ENCODE measurements around the gene ASCL2. TPM values are rescaled to one million over a fixed set of nuclear protein-coding genes. Genes with fewer than 3 reads are reported as not detected.

The ASCL2 gene
- total and polyA plus RNA-seq, 2 donors = 1.6 to 2.5 TPM

DNA sequence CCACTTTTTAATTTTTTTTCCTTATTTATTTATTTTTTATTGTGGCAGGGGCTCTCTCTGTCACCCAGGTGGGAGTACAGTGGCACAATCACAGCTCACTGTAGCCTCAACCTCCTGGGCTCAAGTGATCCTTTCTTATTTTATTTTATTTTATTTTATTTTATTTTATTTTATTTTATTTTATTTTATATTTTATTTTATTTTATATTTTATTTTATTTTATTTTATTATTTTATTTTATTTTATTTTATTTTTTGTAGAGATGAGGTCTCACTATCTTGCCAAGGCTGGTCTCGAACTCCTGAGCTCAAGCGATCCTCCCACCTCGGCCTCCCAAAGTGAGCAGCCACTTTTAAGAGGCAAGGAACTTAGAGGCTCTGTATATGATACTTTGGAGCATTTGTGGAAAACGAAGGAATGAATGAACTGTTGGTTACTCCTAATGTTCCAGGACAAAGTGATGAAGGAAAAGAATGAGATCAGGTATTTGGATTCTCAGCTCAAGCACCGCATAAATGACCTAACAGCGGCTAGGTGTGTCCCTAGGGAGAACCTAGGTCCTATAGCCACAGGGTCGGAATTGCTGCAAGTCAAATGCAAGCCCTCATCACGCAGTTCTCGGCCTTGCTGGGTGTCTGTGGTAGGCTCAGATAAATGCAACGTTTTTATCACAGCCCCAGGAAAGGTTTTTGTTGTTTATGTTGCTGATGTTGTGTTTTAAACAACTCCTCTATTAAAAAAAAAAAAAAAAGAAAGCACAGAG, 36.5 kb downstream of the ASCL2 start:
- H3K27ac ChIP-seq (ENCODE audit: low read depth in 1 of 2, low read length in 1 of 2) = no peak overlapping the region
- no peak for DNase-seq (ENCODE audit: low read depth in 6 of 9, low spot score in 9 of 9)
- H3K36me3 ChIP-seq (ENCODE audit: control insufficient read depth in 2 of 2, insufficient read depth in 2 of 2, low read length in 1 of 2) = no peaks in the 10 kb centered on the region

GRCh38 chr11:2229713-2230297, 40.6 kb downstream of the ASCL2 start:
- H3K9me3 ChIP-seq (ENCODE audit: control insufficient read depth in 2 of 2, insufficient read depth in 1 of 2, low read length in 1 of 2) = peaks cover 0 to 3% of the 10 kb centered on the region in 2 donors
- no peak overlapping the region for H3K27ac ChIP-seq (ENCODE audit: low read depth in 1 of 2, low read length in 1 of 2)
- H3K36me3 ChIP-seq (ENCODE audit: control insufficient read depth in 2 of 2, insufficient read depth in 2 of 2, low read length in 1 of 2) = no peaks in the 10 kb centered on the region
- H3K4me1 ChIP-seq (ENCODE audit: control insufficient read depth in 2 of 2, insufficient read depth in 2 of 2, low read length in 2 of 2) = no peaks in the 10 kb centered on the region
- no peak overlapping the region for H3K4me3 ChIP-seq (ENCODE audit: low read length in 2 of 2)
- 91% methylated on average over 2 of the region's 2 CpGs for WGBS
- H3K27me3 ChIP-seq (ENCODE audit: control insufficient read depth in 2 of 2, insufficient read depth in 1 of 2, low read length in 1 of 2) = no peaks in the 10 kb centered on the region
- no peak for DNase-seq (ENCODE audit: low read depth in 6 of 9, low spot score in 9 of 9)

More for the DNA sequence above, 36.5 kb downstream of the ASCL2 start:
- Histone ChIP-seq H3K4me1 (ENCODE audit: control insufficient read depth in 2 of 2, insufficient read depth in 2 of 2, low read length in 2 of 2) (no peaks in the 10 kb centered on the region), H3K4me3 (ENCODE audit: low read length in 2 of 2) (no peak overlapping the region), H3K9me3 (ENCODE audit: control insufficient read depth in 2 of 2, insufficient read depth in 1 of 2, low read length in 1 of 2) (peaks cover 0 to 3% of the 10 kb centered on the region in 2 donors), H3K27me3 (ENCODE audit: control insufficient read depth in 2 of 2, insufficient read depth in 1 of 2, low read length in 1 of 2) (no peaks in the 10 kb centered on the region)
- WGBS = 93% methylated on average over 10 of the region's 10 CpGs

DNA sequence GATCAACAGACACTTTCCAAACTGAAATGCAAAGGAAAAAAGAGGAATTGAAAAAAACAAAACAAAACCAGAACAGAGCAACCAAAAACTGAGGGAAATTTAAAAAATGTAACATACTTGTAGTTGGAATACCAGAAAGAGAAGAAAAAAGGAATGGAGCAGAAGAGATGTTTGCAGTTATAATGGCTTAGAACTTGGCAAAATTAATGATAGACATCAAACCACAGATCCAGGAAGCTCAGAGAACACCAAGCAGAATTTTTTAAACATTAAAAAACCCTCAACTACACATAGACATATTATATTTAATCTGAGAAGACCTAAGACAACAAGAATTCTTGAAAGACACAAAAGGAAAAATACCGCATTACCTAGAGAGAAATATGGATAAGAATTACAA, 46.1 kb downstream of the ASCL2 start:
- DNase-seq (ENCODE audit: low read depth in 6 of 9, low spot score in 9 of 9) = no peak
- WGBS = 97% methylated on average over 1 of the region's 1 CpG
- Histone ChIP-seq H3K9me3 (ENCODE audit: control insufficient read depth in 2 of 2, insufficient read depth in 1 of 2, low read length in 1 of 2) (peaks cover 0 to under 1% of the 10 kb centered on the region in 2 donors), H3K27ac (ENCODE audit: low read depth in 1 of 2, low read length in 1 of 2) (no peak overlapping the region), H3K27me3 (ENCODE audit: control insufficient read depth in 2 of 2, insufficient read depth in 1 of 2, low read length in 1 of 2) (peaks cover 0 to 4% of the 10 kb centered on the region in 2 donors), H3K4me1 (ENCODE audit: control insufficient read depth in 2 of 2, insufficient read depth in 2 of 2, low read length in 2 of 2) (no peaks in the 10 kb centered on the region), H3K36me3 (ENCODE audit: control insufficient read depth in 2 of 2, insufficient read depth in 2 of 2, low read length in 1 of 2) (no peaks in the 10 kb centered on the region), H3K4me3 (ENCODE audit: low read length in 2 of 2) (no peak overlapping the region)

DNA sequence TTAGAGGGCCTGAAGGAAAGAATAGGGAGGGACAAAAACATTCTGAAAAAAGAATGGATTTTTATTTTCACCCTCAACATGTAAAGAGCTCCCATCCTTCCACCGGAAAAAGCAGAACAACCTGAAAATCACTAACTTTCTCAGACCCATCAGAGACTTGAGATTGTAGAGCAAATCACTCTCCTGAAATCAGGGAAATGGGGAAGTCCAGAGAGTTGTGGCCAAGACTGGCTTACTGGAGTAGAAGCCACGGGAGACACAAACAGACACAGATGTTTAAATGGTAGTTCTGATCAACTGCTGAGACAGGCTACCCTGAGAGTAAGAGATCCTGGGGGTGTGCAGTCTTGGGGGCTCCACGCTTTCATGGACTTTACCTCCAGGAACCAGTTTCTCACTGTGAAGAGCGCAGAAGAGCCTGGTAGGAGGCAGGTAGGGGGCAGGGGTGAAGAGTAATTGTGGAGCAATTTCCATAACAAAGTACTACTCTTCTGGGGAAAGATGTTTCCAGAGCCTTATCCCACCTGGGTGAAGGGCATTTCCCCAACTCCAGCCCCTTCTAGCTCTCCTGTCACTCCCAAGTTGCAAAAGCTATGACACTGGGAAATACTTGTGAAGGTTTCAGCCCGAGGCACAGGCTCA, 47.1 kb downstream of the ASCL2 start:
- Histone ChIP-seq H3K9me3 (ENCODE audit: control insufficient read depth in 2 of 2, insufficient read depth in 1 of 2, low read length in 1 of 2) (no peaks in the 10 kb centered on the region), H3K27me3 (ENCODE audit: control insufficient read depth in 2 of 2, insufficient read depth in 1 of 2, low read length in 1 of 2) (peaks cover 0 to 4% of the 10 kb centered on the region in 2 donors), H3K4me1 (ENCODE audit: control insufficient read depth in 2 of 2, insufficient read depth in 2 of 2, low read length in 2 of 2) (no peaks in the 10 kb centered on the region), H3K4me3 (ENCODE audit: low read length in 2 of 2) (no peak overlapping the region), H3K36me3 (ENCODE audit: control insufficient read depth in 2 of 2, insufficient read depth in 2 of 2, low read length in 1 of 2) (no peaks in the 10 kb centered on the region), H3K27ac (ENCODE audit: low read depth in 1 of 2, low read length in 1 of 2) (no peak overlapping the region)
- DNase-seq (ENCODE audit: low read depth in 6 of 9, low spot score in 9 of 9) = no peak
- 66% methylated on average over 5 of the region's 5 CpGs for WGBS

DNA sequence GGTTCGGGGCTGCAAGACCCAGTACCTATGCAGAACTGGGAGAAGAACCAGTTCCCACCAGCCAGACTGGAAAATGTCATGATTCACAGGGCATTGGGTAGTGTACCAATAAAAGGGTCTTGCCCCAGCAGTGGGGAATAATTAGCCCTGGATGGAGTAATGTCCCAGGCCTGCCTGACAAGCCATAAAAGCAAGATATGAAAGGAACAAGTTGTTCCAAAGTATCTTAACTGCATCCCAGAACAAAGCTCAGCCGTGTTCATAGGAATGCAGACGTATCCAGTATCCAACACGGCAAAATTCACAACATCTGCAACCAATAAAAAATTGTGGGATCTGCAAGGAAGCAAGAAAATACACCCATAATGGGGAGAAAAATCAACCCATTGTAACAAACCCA, 47.9 kb downstream of the ASCL2 start:
- DNase-seq (ENCODE audit: low read depth in 6 of 9, low spot score in 9 of 9) = no peak
- Histone ChIP-seq H3K27me3 (ENCODE audit: control insufficient read depth in 2 of 2, insufficient read depth in 1 of 2, low read length in 1 of 2) (peaks cover 0 to 4% of the 10 kb centered on the region in 2 donors), H3K27ac (ENCODE audit: low read depth in 1 of 2, low read length in 1 of 2) (no peak overlapping the region), H3K4me3 (ENCODE audit: low read length in 2 of 2) (no peak overlapping the region), H3K4me1 (ENCODE audit: control insufficient read depth in 2 of 2, insufficient read depth in 2 of 2, low read length in 2 of 2) (no peaks in the 10 kb centered on the region), H3K9me3 (ENCODE audit: control insufficient read depth in 2 of 2, insufficient read depth in 1 of 2, low read length in 1 of 2) (no peaks in the 10 kb centered on the region), H3K36me3 (ENCODE audit: control insufficient read depth in 2 of 2, insufficient read depth in 2 of 2, low read length in 1 of 2) (no peaks in the 10 kb centered on the region)
- WGBS = 89% methylated on average over 4 of the region's 4 CpGs

DNA sequence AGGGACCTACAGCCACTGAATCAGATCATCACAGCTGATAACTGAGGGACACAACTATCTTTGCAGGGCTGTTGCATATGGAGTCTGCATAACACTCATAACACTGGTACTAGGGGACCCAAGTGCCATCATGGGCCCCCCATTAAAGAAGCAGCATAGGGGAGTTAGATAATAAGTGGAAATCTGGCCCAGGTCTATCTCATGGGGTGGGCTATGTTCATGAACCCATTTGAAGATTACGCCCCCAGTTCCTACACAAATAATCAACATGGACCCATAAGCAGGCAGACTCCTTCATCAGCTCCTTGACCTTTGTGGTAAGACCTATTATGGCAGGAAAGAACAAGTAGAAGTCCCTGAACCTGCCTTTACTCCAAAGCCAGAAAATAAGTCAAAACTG, 48.8 kb downstream of the ASCL2 start:
- Histone ChIP-seq H3K4me3 (ENCODE audit: low read length in 2 of 2) (no peak overlapping the region), H3K27me3 (ENCODE audit: control insufficient read depth in 2 of 2, insufficient read depth in 1 of 2, low read length in 1 of 2) (peaks cover 0 to 4% of the 10 kb centered on the region in 2 donors), H3K36me3 (ENCODE audit: control insufficient read depth in 2 of 2, insufficient read depth in 2 of 2, low read length in 1 of 2) (no peaks in the 10 kb centered on the region), H3K9me3 (ENCODE audit: control insufficient read depth in 2 of 2, insufficient read depth in 1 of 2, low read length in 1 of 2) (no peaks in the 10 kb centered on the region), H3K4me1 (ENCODE audit: control insufficient read depth in 2 of 2, insufficient read depth in 2 of 2, low read length in 2 of 2) (no peaks in the 10 kb centered on the region), H3K27ac (ENCODE audit: low read depth in 1 of 2, low read length in 1 of 2) (no peak overlapping the region)
- 94% methylated on average over 1 of the region's 1 CpG for WGBS
- no peak for DNase-seq (ENCODE audit: low read depth in 6 of 9, low spot score in 9 of 9)

- DNase-seq (ENCODE audit: low read depth in 6 of 9, low spot score in 9 of 9) = no peak
- H3K4me3 ChIP-seq (ENCODE audit: low read length in 2 of 2) = no peak overlapping the region
- no peaks in the 10 kb centered on the region for H3K9me3 ChIP-seq (ENCODE audit: control insufficient read depth in 2 of 2, insufficient read depth in 1 of 2, low read length in 1 of 2)
- 87% methylated on average over 1 of the region's 1 CpG for WGBS
- no peaks in the 10 kb centered on the region for H3K36me3 ChIP-seq (ENCODE audit: control insufficient read depth in 2 of 2, insufficient read depth in 2 of 2, low read length in 1 of 2)
- H3K4me1 ChIP-seq (ENCODE audit: control insufficient read depth in 2 of 2, insufficient read depth in 2 of 2, low read length in 2 of 2) = no peaks in the 10 kb centered on the region
- no peak overlapping the region for H3K27ac ChIP-seq (ENCODE audit: low read depth in 1 of 2, low read length in 1 of 2)
- H3K27me3 ChIP-seq (ENCODE audit: control insufficient read depth in 2 of 2, insufficient read depth in 1 of 2, low read length in 1 of 2) = peaks cover 0 to 4% of the 10 kb centered on the region in 2 donors
These were observed 49.4 kb downstream of the ASCL2 start for GRCh38 chr11:2221024-2221423.

GRCh38 chr11:2220173-2220771, 50.1 kb downstream of the ASCL2 start:
- H3K36me3 ChIP-seq (ENCODE audit: control insufficient read depth in 2 of 2, insufficient read depth in 2 of 2, low read length in 1 of 2) = no peaks in the 10 kb centered on the region
- WGBS = 78% methylated on average over 3 of the region's 3 CpGs
- H3K9me3 ChIP-seq (ENCODE audit: control insufficient read depth in 2 of 2, insufficient read depth in 1 of 2, low read length in 1 of 2) = no peaks in the 10 kb centered on the region
- no peak overlapping the region for H3K4me3 ChIP-seq (ENCODE audit: low read length in 2 of 2)
- H3K4me1 ChIP-seq (ENCODE audit: control insufficient read depth in 2 of 2, insufficient read depth in 2 of 2, low read length in 2 of 2) = no peaks in the 10 kb centered on the region
- no peak for DNase-seq (ENCODE audit: low read depth in 6 of 9, low spot score in 9 of 9)
- peaks cover 0 to 4% of the 10 kb centered on the region in 2 donors for H3K27me3 ChIP-seq (ENCODE audit: control insufficient read depth in 2 of 2, insufficient read depth in 1 of 2, low read length in 1 of 2)
- H3K27ac ChIP-seq (ENCODE audit: low read depth in 1 of 2, low read length in 1 of 2) = no peak overlapping the region
